EH (cell line): ENCODE data around the gene MAST4.
"Not testable (repeated sequence)": the region's sequence is repeated elsewhere in the genome, so short reads cannot be mapped to it uniquely, and the experiment has no call there.

Source experiments
- DNase-seq: peaks from one replicate; pipeline ENCODE4 v3.0.0-alpha.2; 2015; ENCODE audit warnings: low read depth

MAST4 gene

DNA sequence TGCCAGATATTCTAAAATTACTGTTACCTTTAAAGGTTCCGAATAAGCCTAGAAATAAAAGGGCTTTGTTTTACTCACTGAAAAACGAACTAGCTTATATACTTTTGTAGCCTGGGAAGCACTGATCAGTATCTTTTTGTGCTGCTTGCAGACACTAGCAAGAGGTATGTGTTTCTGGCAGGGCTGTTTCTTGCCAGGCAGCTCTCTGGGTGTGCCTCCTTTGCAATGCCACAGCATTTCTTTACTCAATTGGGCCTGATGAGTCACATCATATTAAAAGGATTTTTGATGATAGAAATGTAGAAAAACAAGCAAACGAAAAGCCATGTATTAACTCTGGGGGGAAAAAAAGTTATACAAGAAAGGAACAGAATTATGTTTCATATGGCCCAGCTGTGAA is 564.8 kb downstream of the MAST4 start:
- peak; percentile 70 for DNase-seq

DNA sequence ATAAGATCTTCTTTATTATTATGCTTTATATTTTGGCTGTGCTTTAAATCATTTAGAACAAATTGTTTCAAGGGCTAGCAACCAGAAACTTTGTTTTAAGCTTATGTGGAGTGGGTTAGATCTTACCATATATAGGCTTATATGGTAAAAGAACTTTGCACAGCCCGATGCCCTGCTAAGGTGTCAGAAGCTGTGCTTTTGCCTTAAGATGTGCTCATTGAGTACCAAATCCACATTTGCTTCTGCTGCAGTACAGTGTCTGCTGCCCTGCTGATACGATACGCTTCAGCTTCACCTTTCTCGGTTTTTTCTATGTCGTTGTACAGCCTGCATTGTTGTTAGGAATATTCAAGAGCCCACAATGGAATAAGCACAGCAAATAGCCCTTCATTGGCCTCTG is 565.6 kb downstream of the MAST4 start:
- DNase-seq: no peak

DNA sequence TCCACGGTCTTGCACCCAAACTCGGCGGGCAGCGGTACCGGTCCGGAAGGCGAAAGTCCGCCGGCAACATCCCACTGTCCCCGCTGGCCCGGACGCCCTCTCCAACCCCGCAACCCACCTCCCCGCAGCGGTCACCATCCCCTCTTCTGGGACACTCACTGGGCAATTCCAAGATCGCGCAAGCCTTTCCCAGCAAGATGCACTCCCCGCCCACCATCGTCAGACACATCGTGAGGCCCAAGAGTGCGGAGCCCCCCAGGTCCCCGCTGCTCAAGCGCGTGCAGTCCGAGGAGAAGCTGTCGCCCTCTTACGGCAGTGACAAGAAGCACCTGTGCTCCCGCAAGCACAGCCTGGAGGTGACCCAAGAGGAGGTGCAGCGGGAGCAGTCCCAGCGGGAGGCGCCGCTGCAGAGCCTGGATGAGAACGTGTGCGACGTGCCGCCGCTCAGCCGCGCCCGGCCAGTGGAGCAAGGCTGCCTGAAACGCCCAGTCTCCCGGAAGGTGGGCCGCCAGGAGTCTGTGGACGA is 567.1 kb downstream of the MAST4 start:
- DNase-seq: no peak

DNA sequence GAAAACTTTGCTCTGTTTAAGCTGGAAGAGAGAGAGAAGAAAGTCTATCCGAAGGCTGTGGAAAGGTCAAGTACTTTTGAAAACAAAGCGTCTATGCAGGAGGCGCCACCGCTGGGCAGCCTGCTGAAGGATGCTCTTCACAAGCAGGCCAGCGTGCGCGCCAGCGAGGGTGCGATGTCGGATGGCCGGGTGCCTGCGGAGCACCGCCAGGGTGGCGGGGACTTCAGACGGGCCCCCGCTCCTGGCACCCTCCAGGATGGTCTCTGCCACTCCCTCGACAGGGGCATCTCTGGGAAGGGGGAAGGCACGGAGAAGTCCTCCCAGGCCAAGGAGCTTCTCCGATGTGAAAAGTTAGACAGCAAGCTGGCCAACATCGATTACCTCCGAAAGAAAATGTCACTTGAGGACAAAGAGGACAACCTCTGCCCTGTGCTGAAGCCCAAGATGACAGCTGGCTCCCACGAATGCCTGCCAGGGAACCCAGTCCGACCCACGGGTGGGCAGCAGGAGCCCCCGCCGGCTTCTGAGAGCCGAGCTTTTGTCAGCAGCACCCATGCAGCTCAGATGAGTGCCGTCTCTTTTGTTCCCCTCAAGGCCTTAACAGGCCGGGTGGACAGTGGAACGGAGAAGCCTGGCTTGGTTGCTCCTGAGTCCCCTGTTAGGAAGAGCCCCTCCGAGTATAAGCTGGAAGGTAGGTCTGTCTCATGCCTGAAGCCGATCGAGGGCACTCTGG is 567.8 kb downstream of the MAST4 start:
- DNase-seq: no peak

DNA sequence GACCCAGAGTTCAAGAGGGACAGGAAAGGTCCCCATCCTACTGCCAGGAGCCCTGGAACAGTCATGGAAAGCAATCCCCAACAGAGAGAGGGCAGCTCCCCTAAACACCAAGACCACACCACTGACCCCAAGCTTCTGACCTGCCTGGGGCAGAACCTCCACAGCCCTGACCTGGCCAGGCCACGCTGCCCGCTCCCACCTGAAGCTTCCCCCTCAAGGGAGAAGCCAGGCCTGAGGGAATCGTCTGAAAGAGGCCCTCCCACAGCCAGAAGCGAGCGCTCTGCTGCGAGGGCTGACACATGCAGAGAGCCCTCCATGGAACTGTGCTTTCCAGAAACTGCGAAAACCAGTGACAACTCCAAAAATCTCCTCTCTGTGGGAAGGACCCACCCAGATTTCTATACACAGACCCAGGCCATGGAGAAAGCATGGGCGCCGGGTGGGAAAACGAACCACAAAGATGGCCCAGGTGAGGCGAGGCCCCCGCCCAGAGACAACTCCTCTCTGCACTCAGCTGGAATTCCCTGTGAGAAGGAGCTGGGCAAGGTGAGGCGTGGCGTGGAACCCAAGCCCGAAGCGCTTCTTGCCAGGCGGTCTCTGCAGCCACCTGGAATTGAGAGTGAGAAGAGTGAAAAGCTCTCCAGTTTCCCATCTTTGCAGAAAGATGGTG is 568.8 kb downstream of the MAST4 start:
- no peak for DNase-seq

DNA sequence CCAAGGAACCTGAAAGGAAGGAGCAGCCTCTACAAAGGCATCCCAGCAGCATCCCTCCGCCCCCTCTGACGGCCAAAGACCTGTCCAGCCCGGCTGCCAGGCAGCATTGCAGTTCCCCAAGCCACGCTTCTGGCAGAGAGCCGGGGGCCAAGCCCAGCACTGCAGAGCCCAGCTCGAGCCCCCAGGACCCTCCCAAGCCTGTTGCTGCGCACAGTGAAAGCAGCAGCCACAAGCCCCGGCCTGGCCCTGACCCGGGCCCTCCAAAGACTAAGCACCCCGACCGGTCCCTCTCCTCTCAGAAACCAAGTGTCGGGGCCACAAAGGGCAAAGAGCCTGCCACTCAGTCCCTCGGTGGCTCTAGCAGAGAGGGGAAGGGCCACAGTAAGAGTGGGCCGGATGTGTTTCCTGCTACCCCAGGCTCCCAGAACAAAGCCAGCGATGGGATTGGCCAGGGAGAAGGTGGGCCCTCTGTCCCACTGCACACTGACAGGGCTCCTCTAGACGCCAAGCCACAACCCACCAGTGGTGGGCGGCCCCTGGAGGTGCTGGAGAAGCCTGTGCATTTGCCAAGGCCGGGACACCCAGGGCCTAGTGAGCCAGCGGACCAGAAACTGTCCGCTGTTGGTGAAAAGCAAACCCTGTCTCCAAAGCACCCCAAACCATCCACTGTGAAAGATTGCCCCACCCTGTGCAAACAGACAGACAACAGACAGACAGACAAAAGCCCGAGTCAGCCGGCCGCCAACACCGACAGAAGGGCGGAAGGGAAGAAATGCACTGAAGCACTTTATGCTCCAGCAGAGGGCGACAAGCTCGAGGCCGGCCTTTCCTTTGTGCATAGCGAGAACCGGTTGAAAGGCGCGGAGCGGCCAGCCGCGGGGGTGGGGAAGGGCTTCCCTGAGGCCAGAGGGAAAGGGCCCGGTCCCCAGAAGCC is 569.6 kb downstream of the MAST4 start:
- peak; percentile 41 for DNase-seq

DNA sequence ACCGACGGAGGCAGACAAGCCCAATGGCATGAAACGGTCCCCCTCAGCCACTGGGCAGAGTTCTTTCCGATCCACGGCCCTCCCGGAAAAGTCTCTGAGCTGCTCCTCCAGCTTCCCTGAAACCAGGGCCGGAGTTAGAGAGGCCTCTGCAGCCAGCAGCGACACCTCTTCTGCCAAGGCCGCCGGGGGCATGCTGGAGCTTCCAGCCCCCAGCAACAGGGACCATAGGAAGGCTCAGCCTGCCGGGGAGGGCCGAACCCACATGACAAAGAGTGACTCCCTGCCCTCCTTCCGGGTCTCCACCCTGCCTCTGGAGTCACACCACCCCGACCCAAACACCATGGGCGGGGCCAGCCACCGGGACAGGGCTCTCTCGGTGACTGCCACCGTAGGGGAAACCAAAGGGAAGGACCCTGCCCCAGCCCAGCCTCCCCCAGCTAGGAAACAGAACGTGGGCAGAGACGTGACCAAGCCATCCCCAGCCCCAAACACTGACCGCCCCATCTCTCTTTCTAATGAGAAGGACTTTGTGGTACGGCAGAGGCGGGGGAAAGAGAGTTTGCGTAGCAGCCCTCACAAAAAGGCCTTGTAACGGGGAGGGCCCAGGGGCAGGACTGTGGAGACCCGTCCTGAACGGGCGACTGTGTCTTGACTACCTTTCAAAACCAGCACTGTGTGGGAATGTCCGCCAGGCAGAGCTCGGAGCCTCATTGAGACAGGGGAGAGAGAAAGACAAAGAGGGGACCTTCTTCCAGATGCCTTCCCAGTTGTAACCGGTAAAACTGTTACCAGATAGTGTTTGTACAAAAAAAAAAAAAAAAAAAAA is 570.5 kb downstream of the MAST4 start:
- no peak for DNase-seq

DNA sequence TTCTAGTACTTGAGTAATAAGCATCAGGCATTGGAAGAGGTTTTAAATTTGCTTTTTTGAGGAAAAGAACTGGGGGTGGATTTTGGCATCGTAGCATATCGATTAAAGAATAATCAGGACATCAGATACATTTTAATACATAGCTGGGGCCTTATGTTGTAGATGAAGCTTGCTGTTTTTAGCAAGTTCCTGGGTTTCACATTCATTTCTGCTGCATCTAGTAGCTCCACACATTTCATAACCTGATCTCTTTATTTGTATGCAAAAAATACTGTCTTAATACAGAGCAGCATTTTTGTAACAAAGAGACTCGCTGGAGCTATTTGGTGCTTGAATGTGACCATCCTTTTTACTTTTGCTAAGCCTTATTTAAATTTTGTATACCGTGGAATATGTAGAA is 571.9 kb downstream of the MAST4 start:
- no peak for DNase-seq

DNA sequence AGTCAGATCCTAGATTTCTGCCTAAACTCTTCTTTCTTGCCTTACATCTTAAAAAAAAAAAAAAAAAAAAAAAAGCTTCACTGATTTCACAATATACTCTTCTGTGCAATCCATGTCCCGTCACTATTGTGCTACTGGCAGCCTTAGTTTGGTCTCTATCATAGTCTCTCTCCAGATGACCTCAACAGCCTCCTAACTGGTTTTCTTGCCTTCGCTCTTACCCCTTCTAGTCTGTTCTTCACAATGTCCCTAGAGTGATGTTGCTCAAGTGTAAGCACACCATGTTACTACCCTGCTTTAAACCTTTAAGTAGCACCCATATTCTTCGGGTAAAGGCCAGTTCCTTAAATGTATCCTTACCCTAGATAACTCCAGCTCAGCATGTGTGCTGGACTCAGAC is 574.6 kb downstream of the MAST4 start:
- DNase-seq: no peak

DNA sequence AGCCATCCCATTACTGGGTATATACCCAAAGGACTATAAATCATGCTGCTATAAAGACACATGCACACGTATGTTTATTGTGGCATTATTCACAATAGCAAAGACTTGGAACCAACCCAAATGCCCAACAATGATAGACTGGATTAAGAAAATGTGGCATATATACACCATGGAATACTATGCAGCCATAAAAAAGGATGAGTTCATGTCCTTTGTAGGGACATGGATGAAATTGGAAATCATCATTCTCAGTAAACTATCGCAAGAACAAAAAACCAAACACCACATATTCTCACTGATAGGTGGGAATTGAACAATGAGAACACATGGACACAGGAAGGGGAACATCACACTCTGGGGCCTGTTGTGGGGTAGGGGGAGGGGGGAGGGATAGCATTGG is 577.2 kb downstream of the MAST4 start:
- DNase-seq: not testable (repeated sequence)

DNA sequence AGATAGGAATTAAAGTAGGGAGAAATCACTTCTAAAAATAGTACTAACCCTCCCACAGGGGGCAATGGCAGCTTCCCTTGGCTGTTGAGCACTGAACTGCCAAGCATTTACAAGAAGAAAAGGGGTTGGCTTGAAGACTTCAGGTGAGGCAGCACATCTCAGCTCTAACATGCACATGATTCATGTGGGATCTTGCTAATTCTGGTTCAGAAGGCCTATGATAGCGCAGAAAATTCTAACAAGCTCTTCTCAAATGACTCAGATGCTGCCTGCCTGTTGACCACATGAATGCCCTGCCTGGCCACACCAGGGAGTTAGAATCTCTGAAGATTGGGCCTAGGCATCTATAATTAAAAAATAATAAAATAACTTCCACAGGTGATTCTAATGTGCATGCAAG is 577.8 kb downstream of the MAST4 start:
- no peak for DNase-seq

DNA sequence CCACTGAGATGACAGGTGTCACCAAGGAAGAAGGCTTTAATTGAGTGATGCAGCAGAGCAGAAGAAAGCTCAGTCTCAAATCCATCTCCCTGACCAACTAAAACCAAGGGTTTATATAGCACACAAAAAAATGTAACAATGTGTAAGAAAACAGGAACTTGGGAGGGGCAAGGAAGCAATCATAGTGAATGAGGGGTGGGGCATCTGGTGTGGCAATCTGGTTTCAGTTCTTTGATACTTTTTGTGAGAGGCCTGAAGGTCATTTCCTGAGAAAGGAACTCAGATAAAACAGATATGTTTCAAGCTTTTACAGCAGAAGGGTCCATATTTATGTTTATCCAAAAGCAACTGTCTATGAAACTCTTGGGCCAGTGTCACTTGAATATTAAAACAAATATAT is 580.7 kb downstream of the MAST4 start:
- DNase-seq: no peak

DNA sequence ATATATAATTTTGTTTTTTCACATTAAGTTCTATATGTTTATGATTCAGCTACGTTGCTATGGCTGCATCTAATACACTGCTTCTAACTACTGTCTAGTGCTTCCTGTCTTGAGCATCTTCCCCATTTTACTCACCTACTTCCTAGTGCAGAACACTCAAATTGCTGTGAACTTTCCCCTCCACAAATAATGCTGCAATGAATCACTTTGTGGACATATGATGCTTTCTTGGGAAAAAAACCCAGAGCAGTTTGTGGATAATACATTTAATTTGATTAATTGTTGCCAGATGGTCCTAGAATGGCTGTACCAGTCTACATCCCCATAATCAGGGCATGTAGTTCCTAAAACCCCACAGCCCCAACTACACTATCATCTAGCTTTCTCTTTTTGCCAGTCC is 581.9 kb downstream of the MAST4 start:
- DNase-seq: peak; percentile 29

DNA sequence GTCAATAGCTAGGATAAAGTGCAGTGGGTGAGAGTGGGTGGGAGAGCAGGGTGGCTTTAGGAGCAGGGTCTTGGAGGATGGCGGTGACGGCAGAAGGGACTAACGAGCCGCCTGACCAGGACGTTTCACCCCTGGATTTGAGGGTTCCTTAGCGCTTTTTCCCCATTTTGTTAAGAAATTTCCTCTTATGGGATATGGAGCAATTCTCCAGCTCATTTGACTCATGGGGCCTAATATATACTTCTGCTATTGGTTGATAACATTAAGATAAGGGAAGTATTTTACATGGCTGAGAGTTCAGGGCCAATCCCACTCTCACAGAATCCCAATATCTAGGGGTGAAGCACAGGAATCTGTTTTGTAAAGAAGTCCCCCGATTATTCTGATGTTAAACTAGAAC is 582.8 kb downstream of the MAST4 start:
- no peak for DNase-seq

DNA sequence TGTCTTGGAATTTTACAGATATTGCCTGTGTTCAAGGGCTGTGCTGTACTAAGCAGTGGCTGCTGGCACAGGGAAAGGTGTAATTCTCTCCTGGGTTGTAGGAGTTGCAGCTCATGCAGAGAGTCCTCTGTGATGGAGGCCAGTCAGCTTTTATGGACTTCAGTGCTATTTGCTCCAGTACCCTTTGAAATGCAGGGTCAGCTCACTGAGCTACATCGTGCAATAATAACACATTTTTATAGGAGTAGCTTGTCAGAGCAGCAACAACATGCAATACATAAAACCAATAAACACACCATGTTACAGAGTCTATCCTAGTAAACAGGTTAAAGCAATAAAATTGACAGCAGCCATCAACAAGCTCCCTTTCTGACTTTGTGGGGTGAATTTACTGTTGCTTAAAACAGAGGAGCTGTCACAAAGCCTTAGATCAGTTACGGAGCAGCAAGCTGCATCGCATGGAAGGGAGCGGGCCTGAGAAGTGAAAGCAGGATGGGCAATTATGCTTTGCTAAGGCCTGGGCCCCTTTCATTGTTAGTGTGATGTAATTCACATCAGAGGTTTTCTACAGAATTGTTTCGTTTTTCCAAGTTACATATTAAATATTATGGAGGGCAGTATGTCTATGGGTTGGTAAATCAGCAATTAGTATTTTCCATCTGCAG is 583.6 kb downstream of the MAST4 start:
- no peak for DNase-seq

DNA sequence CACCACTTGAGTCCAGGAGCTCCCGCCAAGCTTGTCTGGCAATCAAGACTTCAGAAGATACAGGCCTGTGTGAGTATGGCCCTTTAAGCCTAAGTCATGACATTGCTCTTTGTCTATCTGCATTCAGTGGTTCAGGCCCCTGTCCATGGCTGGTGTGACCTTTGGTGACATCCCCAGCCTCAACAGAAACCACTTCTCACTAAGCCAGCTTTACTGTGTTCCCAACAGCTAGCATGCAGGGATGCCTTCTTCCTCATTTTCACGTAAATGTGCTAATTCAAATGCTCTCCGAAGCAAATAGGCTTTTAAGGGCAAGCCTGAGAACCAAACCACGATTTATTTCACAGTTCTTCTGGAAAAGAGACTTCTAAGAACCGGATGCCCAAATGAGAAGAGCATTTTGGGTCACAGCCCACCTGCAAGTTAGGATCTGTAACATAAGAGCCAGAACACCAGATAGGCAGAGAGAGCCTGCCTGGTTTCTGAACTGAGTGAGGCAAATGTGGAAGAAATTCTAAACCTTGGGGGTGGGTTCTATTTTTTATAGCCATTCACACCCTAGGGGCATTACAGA is 585.5 kb downstream of the MAST4 start:
- no peak for DNase-seq

DNA sequence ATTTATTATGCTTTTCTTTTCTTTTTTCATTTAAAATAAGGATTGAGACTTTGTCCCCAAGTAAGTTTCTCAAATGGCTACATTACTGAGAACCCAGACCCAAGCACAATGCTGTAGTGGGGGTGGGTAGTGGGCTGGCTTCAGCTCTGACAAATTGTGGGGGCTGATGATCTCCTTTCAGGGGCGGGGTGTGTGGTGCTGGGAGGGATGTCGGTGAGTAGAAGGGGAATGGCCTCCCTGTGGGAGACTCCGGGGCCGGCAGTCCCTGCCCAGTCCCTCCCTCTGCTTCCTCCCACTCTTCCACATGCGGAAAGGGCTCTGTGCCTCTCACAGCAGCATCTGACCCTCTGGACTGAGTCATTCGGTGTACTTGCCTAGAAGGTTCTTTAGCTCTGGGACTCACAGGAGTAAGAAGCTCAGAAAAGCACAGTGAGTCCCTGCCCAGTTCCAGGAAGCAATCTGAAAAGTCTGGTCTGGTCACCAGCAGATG is 586.2 kb downstream of the MAST4 start:
- peak; percentile 63 for DNase-seq

DNA sequence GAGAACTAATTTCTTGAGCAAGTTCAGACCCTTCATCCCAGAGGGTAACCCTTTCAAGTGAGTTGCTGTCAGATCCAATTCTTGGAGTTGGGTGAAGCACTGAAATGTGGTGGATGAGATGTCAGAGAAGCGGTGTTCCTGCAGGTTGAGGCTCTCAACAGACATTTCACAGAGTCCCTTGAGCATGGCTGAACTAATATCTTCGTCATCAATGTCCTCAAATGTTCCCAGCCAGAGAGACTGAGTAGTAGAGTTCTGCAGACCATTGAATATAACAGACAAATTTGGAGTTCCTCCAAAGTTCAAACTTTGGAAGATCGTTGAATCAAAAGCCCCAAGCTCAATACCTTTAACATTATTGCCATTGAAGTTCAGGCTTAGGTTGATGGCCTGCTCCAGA is 587.7 kb downstream of the MAST4 start:
- DNase-seq: no peak

DNA sequence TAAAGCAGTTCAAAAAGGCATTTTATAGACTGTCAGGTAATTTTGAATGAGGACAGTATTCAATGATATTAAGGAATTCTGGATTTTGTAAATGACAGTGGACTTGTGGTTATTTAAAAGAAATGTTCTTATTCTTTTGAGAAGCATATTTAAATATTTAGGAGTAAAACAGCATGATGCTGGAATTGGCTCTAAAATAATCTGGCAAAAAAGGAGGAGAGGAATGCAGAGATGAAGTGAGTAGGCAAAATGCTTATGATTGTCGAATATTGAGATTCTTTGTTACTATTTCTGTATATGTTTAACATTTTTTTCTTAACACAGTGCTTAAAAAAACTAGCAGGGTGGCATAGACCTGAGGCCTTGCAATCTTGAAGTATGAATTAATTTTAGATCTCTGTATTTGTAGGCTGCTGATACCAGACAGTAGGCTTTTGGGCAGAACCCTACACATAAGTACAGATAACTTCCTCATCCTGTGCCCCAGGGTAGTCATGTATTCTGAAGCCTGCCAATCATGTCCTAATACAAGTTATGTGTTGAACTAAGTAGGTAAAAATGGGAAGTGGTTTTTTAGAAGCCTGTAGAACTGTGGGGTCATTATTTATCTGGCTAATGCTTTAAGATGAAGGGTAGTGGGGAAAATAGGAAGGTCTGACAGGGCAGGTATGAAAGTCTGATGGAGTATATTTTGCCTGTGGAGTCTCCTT is 591.0 kb downstream of the MAST4 start:
- DNase-seq: no peak
